B cell (primary cell): ENCODE data around the gene TBC1D1. TPM values are rescaled to one million over a fixed set of nuclear protein-coding genes. Genes with fewer than 3 reads are reported as not detected.
A peak's percentile ranks its signal among the peaks of the same experiment; 100 is the strongest.
"Not testable (repeated sequence)": the region's sequence is repeated elsewhere in the genome, so short reads cannot be mapped to it uniquely, and the experiment has no call there.

Experiments
- ATAC-seq: fragments of 200-7000 bp; cut with Tn5 transposase; one replicate; pipeline ENCODE4 v1.10.0; 2021; ENCODE audit warnings: low read depth, mild to moderate bottlenecking, moderate number of reproducible peaks, moderate library complexity
- CTCF ChIA-PET: fragments of 350-600 bp; sonication (Branson Sonifier 250); formaldehyde crosslinking; loops from one replicate; lab custom pipeline; 2021; ENCODE audit warnings: antibody characterized with exemption, inconsistent platforms; lab: Charles Lee
- POLR2A ChIA-PET: fragments of 350-600 bp; sonication (Branson Sonifier 250); formaldehyde crosslinking; loops from one replicate; lab custom pipeline; 2021; ENCODE audit warnings: antibody characterized with exemption; lab: Charles Lee
- DNase-seq: peaks from one replicate; pipeline ENCODE4 v3.0.0; 2013
- H2AFZ ChIP-seq: 2 replicates; pipeline ENCODE4 v1.6.1; 2012; ENCODE audit warnings: mild to moderate bottlenecking, low read depth, low read length; ENCODE audit not compliant: insufficient read depth, poor library complexity, severe bottlenecking
- H3K27ac ChIP-seq, 2 donors: 1 replicate in 1 of 2; 2 replicates in 1 of 2; pipeline ENCODE4 v1.5.1; 2012 to 2013; ENCODE audit warnings: low read length in 2 of 2, mild to moderate bottlenecking in 2 of 2, moderate library complexity in 1 of 2
- H3K27me3 ChIP-seq, 4 experiments: fragments of 200-600 bp in 1 of 4; sonication (generic) in 1 of 4; replicated peaks in 1 of 4; 1 replicate in 2 of 4; 2 replicates in 2 of 4; pipeline versions ENCODE4 v1.6.1 to v1.7.0; 2013 to 2016; ENCODE audit warnings: low read length in 3 of 4, mild to moderate bottlenecking in 2 of 4, mixed read lengths in 1 of 4, moderate library complexity in 1 of 4; ENCODE audit not compliant: insufficient read depth in 4 of 4, control insufficient read depth in 3 of 4; ENCODE audit errors: control extremely low read depth in 1 of 4
- H3K36me3 ChIP-seq, 2 experiments: replicated peaks in 1 of 2; 1 replicate in 1 of 2; 2 replicates in 1 of 2; pipeline versions ENCODE4 v1.6.1 to v1.7.1; 2013; ENCODE audit warnings: low read length in 1 of 2; ENCODE audit not compliant: insufficient read depth in 2 of 2, control insufficient read depth in 1 of 2; ENCODE audit errors: control extremely low read depth in 1 of 2, extremely low read depth in 1 of 2
- H3K4me1 ChIP-seq, 2 donors: fragments of 200-600 bp in 1 of 2; sonication (generic) in 1 of 2; 1 replicate in 1 of 2; 2 replicates in 1 of 2; pipeline versions ENCODE4 v1.5.1 to v1.6.1; 2013 to 2017; ENCODE audit warnings: low read length in 2 of 2; ENCODE audit not compliant: control insufficient read depth in 2 of 2, insufficient read depth in 2 of 2
- H3K4me2 ChIP-seq: replicated peaks from 2 replicates; pipeline ENCODE3; 2012; ENCODE audit warnings: mild to moderate bottlenecking, low read depth, low read length; ENCODE audit not compliant: poor library complexity, severe bottlenecking
- H3K4me3 ChIP-seq, 5 experiments: fragments of 200-600 bp in 1 of 5; sonication (generic) in 1 of 5; 1 replicate in 3 of 5; 2 replicates in 2 of 5; pipeline versions ENCODE4 v1.5.1 to v1.7.0; 2011 to 2016; ENCODE audit warnings: low read length in 4 of 5, mild to moderate bottlenecking in 4 of 5, low read depth in 2 of 5, control low read depth in 1 of 5, moderate library complexity in 1 of 5; ENCODE audit not compliant: insufficient read depth in 1 of 5; ENCODE audit errors: control extremely low read depth in 1 of 5, extremely low read depth in 1 of 5
- H3K79me2 ChIP-seq: fragments of 200-600 bp; sonication (generic); one replicate; pipeline ENCODE4 v1.6.0; 2016; ENCODE audit warnings: low read length; ENCODE audit not compliant: control insufficient read depth, insufficient read depth
- H3K9ac ChIP-seq: fragments of 200-600 bp; sonication (generic); 2 replicates; pipeline ENCODE4 v1.6.1; 2017; ENCODE audit warnings: mild to moderate bottlenecking, low read length, moderate library complexity
- H3K9me3 ChIP-seq, 3 donors: one replicate each; pipeline versions ENCODE4 v1.6.1 to v1.7.1; 2013; ENCODE audit warnings: low read length in 2 of 3; ENCODE audit not compliant: control insufficient read depth in 2 of 3, insufficient read depth in 1 of 3; ENCODE audit errors: control extremely low read depth in 1 of 3
- H4K20me1 ChIP-seq: 2 replicates; pipeline ENCODE4 v1.6.0; 2012; ENCODE audit warnings: mild to moderate bottlenecking, low read length; ENCODE audit not compliant: insufficient read depth, control insufficient read depth, poor library complexity, severe bottlenecking
- H3K27ac Mint-ChIP-seq: one replicate; pipeline ENCODE4 v1.8.0; 2021; ENCODE audit warnings: mixed read lengths
- H3K27me3 Mint-ChIP-seq: one replicate; pipeline ENCODE4 v1.8.0; 2021; ENCODE audit warnings: mixed read lengths
- H3K4me1 Mint-ChIP-seq: one replicate; pipeline ENCODE4 v1.8.0; 2021; ENCODE audit warnings: mixed read lengths
- H3K4me3 Mint-ChIP-seq: one replicate; pipeline ENCODE4 v1.8.0; 2021; ENCODE audit warnings: mixed read lengths
- H3K9me3 Mint-ChIP-seq: one replicate; pipeline ENCODE4 v1.8.0; 2022; ENCODE audit warnings: mixed read lengths; ENCODE audit not compliant: insufficient read depth
- CTCF ChIP-seq: fragments of 200-600 bp; IDR thresholded peaks from one replicate; pipeline ENCODE4 v1.8.0; 2022; ENCODE audit warnings: antibody characterized with exemption, mild to moderate bottlenecking
- EZH2 ChIP-seq: IDR thresholded peaks from 2 replicates; pipeline ENCODE4 v1.6.1; 2012; ENCODE audit warnings: borderline replicate concordance, low read depth, mild to moderate bottlenecking, moderate library complexity, low read length; ENCODE audit not compliant: insufficient read depth, poor library complexity, severe bottlenecking
- WGBS: methylation state at CpG from one replicate; pipeline ENCODE4 v1.1.5; 2013; ENCODE audit warnings: missing lambda C conversion rate; ENCODE audit not compliant: insufficient coverage; 5-methylcytosine and 5-hydroxymethylcytosine counted together
- intact Hi-C: fragments of 100-400 bp; cut with micrococcal nuclease; formaldehyde crosslinking; loops from one replicate; pipeline ENCODE4 v1.10.0; 2022
- polyA plus RNA-seq: library from polyadenylated mRNA; depleted of rRNA; stranded (reverse); fragments of >200 nt; gene quantifications from 2 replicates; pipeline ENCODE4 v1.2.3, GENCODE V29; 2012
- total RNA-seq, 2 donors: library from RNA; stranded (reverse); fragments of 120-200 nt in 1 of 2; gene quantifications; 1 replicate in 1 of 2; 2 replicates in 1 of 2; pipeline versions ENCODE4 v1.2.3 to v1.2.4, GENCODE V29; 2013 to 2022

Gene TBC1D1
- total and polyA plus RNA-seq, 2 donors (not counting 1 experiment from before 2014, with no cell fraction given): 88.2 to 98.7 TPM

GRCh38 chr4:37971202-37971601 is 80.3 kb downstream of the TBC1D1 start:
- Histone ChIP-seq H3K4me1 (peaks cover 14 to 20% of the 10 kb centered on the region in 2 donors), H3K9me3 (no peaks in the 10 kb centered on the region), H3K27me3 (no peaks in the 10 kb centered on the region), H3K4me2 (no peak overlapping the region), H3K4me3 (no peak overlapping the region), H2AFZ (no peak overlapping the region), H3K9ac (no peak overlapping the region), H4K20me1 (peaks cover 1% of the 10 kb centered on the region), H3K36me3 (no peaks in the 10 kb centered on the region), H3K79me2 (peaks cover 53% of the 10 kb centered on the region), H3K27ac (no peak overlapping the region)
- CTCF ChIA-PET: interaction anchor here (1.1 to 2.6 kb wide), 8 partner anchors 9 to 167 kb away, joined by 3 to 13 read pairs (median 4); no protein-coding TSS in a partner anchor
- Mint-ChIP-seq H3K4me1 (peaks cover 36% of the 10 kb centered on the region), H3K4me3 (no peak overlapping the region), H3K27ac (no peak overlapping the region), H3K27me3 (no peaks in the 10 kb centered on the region), H3K9me3 (no peaks in the 10 kb centered on the region)
- POLR2A ChIA-PET: interaction anchor here (0.6 to 0.8 kb wide), 2 partner anchors 11 to 79 kb away, joined by 4 to 6 read pairs; no protein-coding TSS in a partner anchor
- DNase-seq (no peak), ATAC-seq (no peak)
- intact Hi-C loops: loop anchor here (2.0 to 10.0 kb wide), 3 partner anchors 64 to 884 kb away; partner anchors contain the start of gene TLR6
- 100% methylated on average over 1 of the region's 4 CpGs for WGBS
- TF ChIP-seq CTCF (no peak), EZH2 (no peak)

GRCh38 chr4:37973441-37973840 is 82.6 kb downstream of the TBC1D1 start:
- peaks cover 35% of the 10 kb centered on the region for H3K4me1 Mint-ChIP-seq
- ATAC-seq: no peak
- Histone ChIP-seq H3K4me1 (peaks cover 22 to 24% of the 10 kb centered on the region in 2 donors), H4K20me1 (peaks cover 4% of the 10 kb centered on the region), H3K79me2 (peaks cover 45% of the 10 kb centered on the region), H3K9ac (no peak overlapping the region), H3K4me2 (no peak overlapping the region), H3K27me3 (no peaks in the 10 kb centered on the region), H3K27ac (no peak overlapping the region), H2AFZ (no peak overlapping the region), H3K36me3 (no peaks in the 10 kb centered on the region), H3K9me3 (no peaks in the 10 kb centered on the region), H3K4me3 (no peak overlapping the region)
- 86% methylated on average over 1 of the region's 3 CpGs for WGBS
- CTCF ChIA-PET: no interaction called here
- H3K9me3 Mint-ChIP-seq: no peaks in the 10 kb centered on the region
- no peak overlapping the region for H3K4me3 Mint-ChIP-seq
- intact Hi-C loops: loop anchor here (10.0 kb wide), 2 partner anchors 341 to 881 kb away; partner anchors contain the start of gene TLR6
- POLR2A ChIA-PET: no interaction called here
- TF ChIP-seq CTCF (no peak), EZH2 (no peak)
- no peak for DNase-seq
- no peak overlapping the region for H3K27ac Mint-ChIP-seq
- H3K27me3 Mint-ChIP-seq: no peaks in the 10 kb centered on the region

GRCh38 chr4:37975321-37975822 is 84.5 kb downstream of the TBC1D1 start:
- H3K9me3 Mint-ChIP-seq, H3K27me3 ChIP-seq, ATAC-seq, H3K4me2 ChIP-seq, H3K9ac ChIP-seq, POLR2A ChIA-PET, H2AFZ ChIP-seq, H3K9me3 ChIP-seq, H3K36me3 ChIP-seq, H3K27ac Mint-ChIP-seq, H3K4me3 ChIP-seq, H3K27ac ChIP-seq, H3K27me3 Mint-ChIP-seq, DNase-seq: not testable (repeated sequence)
- Mint-ChIP-seq H3K4me3 (peak overlapping the region; percentile 3), H3K4me1 (peaks cover 39% of the 10 kb centered on the region)
- H4K20me1 ChIP-seq: peaks cover 12% of the 10 kb centered on the region
- intact Hi-C loops: loop anchor here (5.0 to 10.0 kb wide), 5 partner anchors 288 to 1067 kb away; partner anchors contain the start of genes KLF3, RELL1 and TLR6
- peaks cover 37% of the 10 kb centered on the region in 2 donors for H3K4me1 ChIP-seq
- peaks cover 45% of the 10 kb centered on the region for H3K79me2 ChIP-seq
- WGBS: 93% methylated on average over 8 of the region's 13 CpGs
- CTCF ChIA-PET: interaction anchor here (1.5 to 4.4 kb wide), 4 partner anchors 59 to 170 kb away, joined by 3 to 38 read pairs (median 16); partner anchors contain the start of gene TBC1D1
